ENCODE results near the gene FUT8. TPM values are rescaled to one million over a fixed set of nuclear protein-coding genes. Genes with fewer than 3 reads are reported as not detected.

The FUT8 gene
- total RNA-seq, 6 experiments from 2014 or later: 59.5 to 70.4 (median 63.8) TPM

GRCh38 chr14:65476273-65476941 lies 63.9 kb downstream of the FUT8 start:
- Mint-ChIP-seq H3K9me3 (no peaks in the 10 kb centered on the region), H3K27ac (no peak overlapping the region)

GRCh38 chr14:65476942-65477318 lies 64.4 kb downstream of the FUT8 start:
- Mint-ChIP-seq H3K9me3 (no peaks in the 10 kb centered on the region), H3K27me3 (ENCODE audit: insufficient read depth) (no peaks in the 10 kb centered on the region)

More at GRCh38 chr14:65476273-65476941, 63.9 kb downstream of the FUT8 start:
- DNase-seq: no peak
- peaks cover 36% of the 10 kb centered on the region for H3K4me1 Mint-ChIP-seq (ENCODE audit: low read depth)
- no peak overlapping the region for H3K4me3 Mint-ChIP-seq
- TF ChIP-seq, protein P1, sequence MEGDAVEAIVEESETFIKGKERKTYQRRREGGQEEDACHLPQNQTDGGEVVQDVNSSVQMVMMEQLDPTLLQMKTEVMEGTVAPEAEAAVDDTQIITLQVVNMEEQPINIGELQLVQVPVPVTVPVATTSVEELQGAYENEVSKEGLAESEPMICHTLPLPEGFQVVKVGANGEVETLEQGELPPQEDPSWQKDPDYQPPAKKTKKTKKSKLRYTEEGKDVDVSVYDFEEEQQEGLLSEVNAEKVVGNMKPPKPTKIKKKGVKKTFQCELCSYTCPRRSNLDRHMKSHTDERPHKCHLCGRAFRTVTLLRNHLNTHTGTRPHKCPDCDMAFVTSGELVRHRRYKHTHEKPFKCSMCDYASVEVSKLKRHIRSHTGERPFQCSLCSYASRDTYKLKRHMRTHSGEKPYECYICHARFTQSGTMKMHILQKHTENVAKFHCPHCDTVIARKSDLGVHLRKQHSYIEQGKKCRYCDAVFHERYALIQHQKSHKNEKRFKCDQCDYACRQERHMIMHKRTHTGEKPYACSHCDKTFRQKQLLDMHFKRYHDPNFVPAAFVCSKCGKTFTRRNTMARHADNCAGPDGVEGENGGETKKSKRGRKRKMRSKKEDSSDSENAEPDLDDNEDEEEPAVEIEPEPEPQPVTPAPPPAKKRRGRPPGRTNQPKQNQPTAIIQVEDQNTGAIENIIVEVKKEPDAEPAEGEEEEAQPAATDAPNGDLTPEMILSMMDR (IDR thresholded peaks at IDR 0.05): no peak
- no peaks in the 10 kb centered on the region for H3K36me3 Mint-ChIP-seq (ENCODE audit: low read depth)
- no peaks in the 10 kb centered on the region for H3K27me3 Mint-ChIP-seq (ENCODE audit: insufficient read depth)

GRCh38 chr14:65478017-65478416 lies 65.5 kb downstream of the FUT8 start:
- H3K4me3 Mint-ChIP-seq: no peak overlapping the region
- H3K27me3 Mint-ChIP-seq (ENCODE audit: insufficient read depth): no peaks in the 10 kb centered on the region; the same call in 1 of the 2 replicates
- peaks cover 43% of the 10 kb centered on the region for H3K4me1 Mint-ChIP-seq (ENCODE audit: low read depth)
- DNase-seq: no peak
- TF ChIP-seq, protein P1 (IDR thresholded peaks at IDR 0.05): no peak
- no peaks in the 10 kb centered on the region for H3K9me3 Mint-ChIP-seq
- H3K27ac Mint-ChIP-seq: peak overlapping the region; percentile 68
- no peaks in the 10 kb centered on the region for H3K36me3 Mint-ChIP-seq (ENCODE audit: low read depth)

More at GRCh38 chr14:65476942-65477318, 64.4 kb downstream of the FUT8 start:
- Mint-ChIP-seq H3K4me1 (ENCODE audit: low read depth) (peaks cover 36% of the 10 kb centered on the region), H3K4me3 (no peak overlapping the region), H3K27ac (no peak overlapping the region), H3K36me3 (ENCODE audit: low read depth) (no peaks in the 10 kb centered on the region)
- TF ChIP-seq, protein P1 (IDR thresholded peaks at IDR 0.05): no peak
- no peak for DNase-seq

DNA sequence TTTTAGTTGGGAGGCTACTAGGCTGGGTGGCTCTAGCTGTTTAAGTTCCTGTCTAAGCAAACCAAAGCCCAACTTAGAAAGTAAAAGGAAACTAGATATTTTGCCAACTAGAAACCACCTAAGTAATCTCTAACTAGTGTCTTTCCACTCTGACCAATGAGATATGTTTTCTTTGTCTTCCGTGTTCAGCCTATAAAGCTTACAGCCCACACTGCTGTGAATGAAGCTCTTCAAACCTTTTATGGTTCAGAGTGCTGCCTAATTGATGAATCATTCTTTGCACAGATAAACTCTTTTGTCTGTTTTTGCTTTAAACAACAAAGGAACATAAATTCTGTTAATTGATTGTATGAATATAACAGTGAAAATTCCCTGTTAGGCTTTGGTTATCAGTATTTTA lies 66.1 kb downstream of the FUT8 start:
- TF ChIP-seq, protein P1 (IDR thresholded peaks at IDR 0.05): no peak
- Mint-ChIP-seq H3K9me3 (no peaks in the 10 kb centered on the region), H3K4me3 (peak overlapping the region; percentile 42), H3K27ac (peak overlapping the region; percentile 68), H3K36me3 (ENCODE audit: low read depth) (no peaks in the 10 kb centered on the region), H3K4me1 (ENCODE audit: low read depth) (peaks cover 49% of the 10 kb centered on the region), H3K27me3 (ENCODE audit: insufficient read depth) (no peaks in the 10 kb centered on the region; the same call in 1 of the 2 replicates)
- peak; percentile 48 for DNase-seq

GRCh38 chr14:65479386-65479785 lies 66.9 kb downstream of the FUT8 start:
- Mint-ChIP-seq H3K4me1 (ENCODE audit: low read depth) (peaks cover 49% of the 10 kb centered on the region), H3K27me3 (ENCODE audit: insufficient read depth) (no peaks in the 10 kb centered on the region; the same call in 1 of the 2 replicates), H3K27ac (peak overlapping the region; percentile 7; the same call in 1 of the 2 replicates), H3K4me3 (no peak overlapping the region), H3K9me3 (no peaks in the 10 kb centered on the region), H3K36me3 (ENCODE audit: low read depth) (no peaks in the 10 kb centered on the region)
- TF ChIP-seq, protein P1 (IDR thresholded peaks at IDR 0.05): no peak
- no peak for DNase-seq

All from HFFc6 (cell line).